Right lobe of liver (tissue), 6 donors: ENCODE measurements around the gene OR9Q1. TPM values are rescaled to one million over a fixed set of nuclear protein-coding genes. Genes with fewer than 3 reads are reported as not detected.

ENCODE experiments used
- ATAC-seq, 4 donors: fragments of 200-7000 bp; cut with Tn5 transposase; one replicate each; pipeline ENCODE4 v1.9.1; 2020; ENCODE audit warnings: mild to moderate bottlenecking in 4 of 4, moderate library complexity in 4 of 4
- DNase-seq, 3 donors: peaks; one replicate each; pipeline ENCODE4 v3.0.0-alpha.2; 2020
- H3K27ac ChIP-seq, 3 donors: fragments of 200-600 bp; one replicate each; pipeline ENCODE4 v1.8.0; 2022
- H3K27me3 ChIP-seq, 2 donors: fragments of 200-600 bp; one replicate each; pipeline ENCODE4 v1.8.0; 2022
- H3K36me3 ChIP-seq, 4 donors: fragments of 200-600 bp; sonication (generic) in 1 of 4; one replicate each; pipeline versions ENCODE4 v1.5.1 to v1.8.0; 2017 to 2022; ENCODE audit warnings: control low read depth in 1 of 4
- H3K4me1 ChIP-seq, 4 donors: fragments of 200-600 bp; sonication (generic) in 1 of 4; one replicate each; pipeline versions ENCODE4 v1.5.1 to v1.8.0; 2017 to 2022; ENCODE audit warnings: control low read depth in 1 of 4
- H3K4me3 ChIP-seq, 3 donors: fragments of 200-600 bp; one replicate each; pipeline ENCODE4 v1.8.0; 2022
- H3K9me3 ChIP-seq, 4 donors: fragments of 200-600 bp; sonication (generic) in 1 of 4; one replicate each; pipeline versions ENCODE4 v1.5.1 to v1.8.0; 2017 to 2022; ENCODE audit warnings: control low read depth in 1 of 4
- POLR2A ChIP-seq: fragments of 450-650 bp; IDR thresholded peaks from one replicate; pipeline ENCODE4 v1.6.1; 2017; ENCODE audit warnings: antibody characterized with exemption, mild to moderate bottlenecking
- WGBS: methylation state at CpG from one replicate; pipeline ENCODE4 v1.1.6; 2018; ENCODE audit warnings: low coverage, low lambda C conversion rate; ENCODE audit not compliant: insufficient coverage; ENCODE audit errors: missing lambda C conversion rate; 5-methylcytosine and 5-hydroxymethylcytosine counted together
- intact Hi-C, 2 donors: fragments of 100-400 bp; cut with DNase I; formaldehyde crosslinking; loops; one replicate each; pipeline versions ENCODE4 v1.11.2 to v1.14.1; 2022
- total RNA-seq, 6 experiments: library from RNA; depleted of rRNA in 2 of 6; stranded (reverse); fragments of >200 nt in 2 of 6; fragmentation: NEBNext Ultra II Directional in 3 of 6; extraction: Animal tissue kit (Norgen Biotek cat#: 25700) in 3 of 6; gene quantifications; one replicate each; pipeline versions ENCODE4 v1.1.0 to v1.2.4, GENCODE V29; 2016 to 2023
- TF ChIP-seq, protein P1 (sequence below), 4 donors: fragments of 200-600 bp in 3 of 4; fragments of 450-650 bp in 1 of 4; IDR thresholded peaks; one replicate each; pipeline versions ENCODE4 v1.5.1 to v1.8.0; 2016 to 2022; ENCODE audit warnings: antibody characterized with exemption in 4 of 4, mild to moderate bottlenecking in 2 of 4
- donor health status: DM: no; HTN: yes; CAD: no.
- donor health status: DM: no; HTN: no; CAD: no.
- donor health status: DM: no; HTN: no; CAD: no.
- donor health status: DM: no; HTN: yes; CAD: no.
- donor health status: DM: no; HTN: yes; CAD: no.

Gene OR9Q1
- total RNA-seq, 6 experiments from 2014 or later: not detected

GRCh38 chr11:58135171-58135570, 111.5 kb downstream of the OR9Q1 start:
- Histone ChIP-seq H3K4me1 (no peaks in the 10 kb centered on the region), H3K27ac (no peak overlapping the region), H3K36me3 (no peaks in the 10 kb centered on the region), H3K9me3 (no peaks in the 10 kb centered on the region), H3K27me3 (no peaks in the 10 kb centered on the region), H3K4me3 (no peak overlapping the region)
- WGBS: 46% methylated on average over 1 of the region's 1 CpG
- ATAC-seq (no peak), DNase-seq (no peak)
- intact Hi-C loops: no loop called here
- TF ChIP-seq, protein P1, sequence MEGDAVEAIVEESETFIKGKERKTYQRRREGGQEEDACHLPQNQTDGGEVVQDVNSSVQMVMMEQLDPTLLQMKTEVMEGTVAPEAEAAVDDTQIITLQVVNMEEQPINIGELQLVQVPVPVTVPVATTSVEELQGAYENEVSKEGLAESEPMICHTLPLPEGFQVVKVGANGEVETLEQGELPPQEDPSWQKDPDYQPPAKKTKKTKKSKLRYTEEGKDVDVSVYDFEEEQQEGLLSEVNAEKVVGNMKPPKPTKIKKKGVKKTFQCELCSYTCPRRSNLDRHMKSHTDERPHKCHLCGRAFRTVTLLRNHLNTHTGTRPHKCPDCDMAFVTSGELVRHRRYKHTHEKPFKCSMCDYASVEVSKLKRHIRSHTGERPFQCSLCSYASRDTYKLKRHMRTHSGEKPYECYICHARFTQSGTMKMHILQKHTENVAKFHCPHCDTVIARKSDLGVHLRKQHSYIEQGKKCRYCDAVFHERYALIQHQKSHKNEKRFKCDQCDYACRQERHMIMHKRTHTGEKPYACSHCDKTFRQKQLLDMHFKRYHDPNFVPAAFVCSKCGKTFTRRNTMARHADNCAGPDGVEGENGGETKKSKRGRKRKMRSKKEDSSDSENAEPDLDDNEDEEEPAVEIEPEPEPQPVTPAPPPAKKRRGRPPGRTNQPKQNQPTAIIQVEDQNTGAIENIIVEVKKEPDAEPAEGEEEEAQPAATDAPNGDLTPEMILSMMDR (IDR thresholded peaks at IDR 0.05): no peak
- no peak for TF ChIP-seq POLR2A

DNA sequence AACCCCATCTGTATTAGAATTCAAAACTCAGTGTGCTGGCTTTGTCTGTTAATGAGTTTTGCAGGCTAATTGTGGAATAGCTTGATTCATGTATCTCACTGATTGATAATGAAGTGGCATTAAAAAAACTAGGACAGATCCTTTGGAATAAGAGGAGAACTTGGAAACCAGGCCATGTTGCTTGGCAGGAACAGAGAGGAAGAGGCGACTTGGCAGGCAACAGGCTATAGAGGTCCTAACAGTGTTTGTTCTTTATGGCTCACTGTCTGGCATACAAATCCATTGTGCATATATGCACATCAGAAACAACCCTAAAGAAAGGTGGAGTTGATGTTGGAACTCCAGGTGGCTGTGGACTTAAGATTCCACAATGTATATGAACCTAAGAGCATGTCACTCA, 119.1 kb downstream of the OR9Q1 start:
- 54% methylated on average over 1 of the region's 1 CpG for WGBS

DNA sequence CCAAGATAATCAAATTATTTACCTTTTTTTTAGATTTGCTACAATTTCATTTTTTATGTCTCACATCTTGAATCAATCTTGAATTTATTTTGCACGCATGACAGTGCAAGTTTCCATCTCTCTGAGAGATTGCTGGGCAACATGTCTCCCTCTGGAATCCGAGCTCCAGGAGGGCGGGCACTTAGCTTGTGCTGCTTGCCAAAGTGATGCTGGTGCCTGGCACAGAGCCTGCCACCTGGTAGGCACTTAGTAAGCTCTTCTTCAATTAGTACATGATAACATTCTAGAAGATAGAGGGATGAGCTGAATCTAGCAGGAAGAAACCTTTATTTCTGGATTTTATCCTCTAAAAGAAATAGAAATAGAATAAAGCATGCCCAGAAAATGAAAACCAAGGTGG, 129.1 kb downstream of the OR9Q1 start:
- DNase-seq (no peak), ATAC-seq (no peak)
- no peak overlapping the region for H3K27ac ChIP-seq
- no peak overlapping the region for H3K4me3 ChIP-seq
- no peaks in the 10 kb centered on the region for H3K36me3 ChIP-seq
- TF ChIP-seq, protein P1 (IDR thresholded peaks at IDR 0.05): no peak
- no peak for TF ChIP-seq POLR2A
- intact Hi-C loops: no loop called here
- no peaks in the 10 kb centered on the region for H3K9me3 ChIP-seq
- H3K4me1 ChIP-seq: no peaks in the 10 kb centered on the region
- no peaks in the 10 kb centered on the region for H3K27me3 ChIP-seq
- 40% methylated on average over 3 of the region's 3 CpGs for WGBS

More for the DNA sequence above, 119.1 kb downstream of the OR9Q1 start:
- Histone ChIP-seq H3K4me1 (no peaks in the 10 kb centered on the region), H3K36me3 (no peaks in the 10 kb centered on the region), H3K27ac (no peak overlapping the region), H3K27me3 (no peaks in the 10 kb centered on the region), H3K4me3 (no peak overlapping the region), H3K9me3 (no peaks in the 10 kb centered on the region)
- TF ChIP-seq POLR2A: no peak
- TF ChIP-seq, protein P1 (IDR thresholded peaks at IDR 0.05): no peak
- intact Hi-C loops: no loop called here
- ATAC-seq (no peak), DNase-seq (no peak)

DNA sequence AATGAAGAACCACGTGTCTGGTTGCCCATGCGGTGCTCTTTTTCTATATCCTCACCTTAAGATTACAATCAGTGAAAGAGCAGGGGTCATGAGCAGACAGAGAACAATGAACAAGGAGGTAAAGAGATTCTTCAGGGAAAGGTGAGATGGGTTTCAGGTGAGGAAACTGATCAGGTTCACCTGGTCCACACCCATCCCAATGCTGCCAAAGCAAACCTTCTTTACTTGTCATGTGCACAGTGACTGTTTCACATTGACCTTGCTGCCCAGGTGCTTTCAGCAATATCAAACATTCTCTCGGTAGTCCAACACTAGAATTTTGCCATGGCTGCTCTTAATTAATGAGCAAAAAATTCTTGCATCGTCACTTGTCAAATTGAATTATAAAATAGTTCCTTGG, 140.7 kb downstream of the OR9Q1 start:
- 38% methylated on average over 3 of the region's 4 CpGs for WGBS
- DNase-seq: no peak
- H3K4me1 ChIP-seq: no peaks in the 10 kb centered on the region
- no peaks in the 10 kb centered on the region for H3K27me3 ChIP-seq
- no peak overlapping the region for H3K4me3 ChIP-seq
- H3K27ac ChIP-seq: no peak overlapping the region
- intact Hi-C loops: no loop called here
- TF ChIP-seq, protein P1 (IDR thresholded peaks at IDR 0.05): no peak
- no peak for TF ChIP-seq POLR2A
- no peak for ATAC-seq
- H3K9me3 ChIP-seq: no peaks in the 10 kb centered on the region
- no peaks in the 10 kb centered on the region for H3K36me3 ChIP-seq

- intact Hi-C loops: no loop called here
- H3K4me1 ChIP-seq: no peaks in the 10 kb centered on the region
- H3K36me3 ChIP-seq: no peaks in the 10 kb centered on the region
- no peak overlapping the region for H3K27ac ChIP-seq
- H3K9me3 ChIP-seq: no peaks in the 10 kb centered on the region
- ATAC-seq: no peak
- DNase-seq: no peak
- no peak for TF ChIP-seq POLR2A
- TF ChIP-seq, protein P1 (IDR thresholded peaks at IDR 0.05): no peak
- H3K27me3 ChIP-seq: no peaks in the 10 kb centered on the region
- WGBS: 38% methylated on average over 1 of the region's 1 CpG
- H3K4me3 ChIP-seq: no peak overlapping the region
Measured at GRCh38 chr11:58164990-58165389, 141.3 kb downstream of the OR9Q1 start.
